HL-60 (cell line): ENCODE results near the gene ERAP2.

Experiments used
- CTCF ChIP-seq: IDR thresholded peaks from one replicate; pipeline ENCODE4 v1.5.1; 2011; ENCODE audit warnings: low read length, control low read depth, inconsistent platforms; ENCODE audit not compliant: insufficient read depth
- POLR2AphosphoS5 ChIP-seq: IDR thresholded peaks from 2 replicates; pipeline ENCODE4 v1.6.1; 2012; ENCODE audit warnings: low read depth

GRCh38 chr5:96852759-96853158, 23.5 kb upstream of the ERAP2 start:
- no peak for TF ChIP-seq CTCF
- TF ChIP-seq POLR2AphosphoS5 = no peak
